Hepatic stellate cell (primary cell): Measurements from ENCODE around the gene TTN.
"Not testable (repeated sequence)": the region's sequence is repeated elsewhere in the genome, so short reads cannot be mapped to it uniquely, and the experiment has no call there.

Experiments
- DNase-seq: peaks from one replicate; pipeline ENCODE4 v3.0.0; 2011; ENCODE audit warnings: low spot score

TTN gene

DNA sequence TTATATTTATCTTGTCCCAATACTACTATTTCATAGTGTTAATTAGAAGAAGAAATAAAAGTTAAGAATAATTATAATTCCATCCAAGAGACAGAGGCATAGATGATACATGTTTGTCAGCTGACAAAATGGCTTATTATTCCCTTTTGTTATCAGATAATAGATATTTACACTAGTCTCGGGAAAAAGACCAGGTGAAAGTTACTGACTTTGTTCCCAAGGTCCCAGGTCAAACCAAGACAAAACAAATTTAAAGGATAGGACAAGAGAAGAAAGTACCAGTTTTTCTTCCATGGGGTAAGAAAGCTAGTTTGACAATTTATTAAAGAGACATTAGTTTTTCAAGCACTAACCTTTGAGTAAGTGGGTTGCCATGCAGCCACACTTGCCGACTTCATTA lies 73.2 kb downstream of the TTN start:
- no peak for DNase-seq

GRCh38 chr2:178732913-178733312 lies 74.3 kb downstream of the TTN start:
- no peak for DNase-seq

DNA sequence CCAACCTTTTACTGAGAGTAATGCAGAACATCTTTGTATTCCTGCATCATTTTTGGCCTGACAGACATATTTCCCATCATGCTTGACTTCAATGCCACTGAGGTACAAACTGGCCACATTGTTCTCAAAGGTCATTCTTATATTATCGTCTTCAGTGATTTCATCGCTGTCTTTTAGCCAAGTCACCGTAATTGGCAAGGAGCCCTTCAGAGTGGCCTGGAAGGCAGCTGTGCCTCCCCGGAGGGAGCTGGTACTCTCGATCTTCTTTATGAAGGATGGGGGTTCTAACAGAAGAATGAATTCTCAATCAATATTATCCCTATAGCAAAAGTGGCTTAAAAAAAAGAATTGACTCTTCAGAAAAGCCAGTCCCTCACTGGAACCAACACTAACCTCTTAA lies 75.9 kb downstream of the TTN start:
- no peak for DNase-seq

DNA sequence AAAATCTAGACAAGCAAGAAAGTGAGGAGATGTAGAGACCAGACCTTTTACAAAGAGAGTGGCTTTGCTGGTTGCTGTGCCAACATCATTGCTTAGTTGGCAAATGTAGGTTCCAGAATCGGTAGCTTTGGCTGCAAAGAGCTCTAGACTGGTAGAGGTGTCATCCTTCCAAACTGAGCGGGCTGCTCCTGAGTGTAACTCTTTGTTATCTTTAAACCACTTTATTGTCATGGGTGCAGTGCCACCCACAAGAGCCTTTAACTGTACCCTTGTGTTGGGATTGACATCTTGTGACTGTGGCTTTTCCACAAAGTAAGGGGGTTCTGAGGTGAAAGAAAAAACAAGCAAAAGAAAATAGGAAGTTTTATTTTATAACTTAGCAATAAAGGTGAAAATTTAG lies 77.2 kb downstream of the TTN start:
- DNase-seq, result no peak

DNA sequence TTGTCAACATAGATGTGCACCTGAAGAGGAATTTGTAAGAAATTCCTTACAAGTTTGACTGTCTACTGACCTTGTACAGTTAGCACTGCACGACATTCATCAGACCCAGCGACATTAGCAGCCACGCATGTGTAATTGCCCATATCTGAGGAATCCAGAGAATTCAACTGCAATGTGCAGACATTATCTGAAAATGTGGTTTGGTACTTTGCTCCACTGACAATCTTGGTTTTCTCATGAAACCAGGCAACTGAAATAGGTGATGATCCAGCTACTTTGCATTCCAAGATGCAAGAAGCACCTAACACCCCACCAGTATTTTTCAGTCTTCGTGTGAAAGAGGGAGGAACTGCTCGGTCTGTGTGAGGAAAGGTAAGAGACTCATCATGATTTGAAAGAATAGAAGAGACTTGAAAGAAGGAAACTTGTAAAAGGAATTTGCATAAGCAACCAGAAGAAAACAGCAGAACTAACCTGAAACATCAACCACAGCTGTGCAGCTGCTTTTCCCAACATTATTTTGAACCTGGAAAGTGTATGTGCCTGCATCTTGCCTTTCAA lies 83.4 kb downstream of the TTN start:
- DNase-seq, result no peak

GRCh38 chr2:178722296-178722695 lies 84.9 kb downstream of the TTN start:
- no peak for DNase-seq

DNA sequence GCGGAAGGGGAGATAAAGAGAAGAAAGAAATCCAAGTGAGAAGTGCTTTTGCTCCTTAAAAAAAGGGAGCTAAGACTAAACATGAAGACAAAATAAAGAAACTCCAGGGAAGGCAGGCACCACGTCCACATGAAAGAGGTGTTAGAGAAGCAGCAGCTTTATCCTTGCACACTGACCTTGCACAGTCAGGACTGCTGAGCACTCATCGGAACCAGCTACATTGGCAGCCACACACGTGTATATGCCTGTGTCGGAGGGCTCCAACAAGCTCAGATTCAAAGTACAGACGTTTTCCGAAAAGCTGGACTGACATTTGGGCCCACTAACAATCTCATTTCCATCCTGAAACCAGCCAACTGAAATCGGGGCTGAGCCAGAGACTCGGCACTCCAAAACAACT lies 88.2 kb downstream of the TTN start:
- no peak for DNase-seq

DNA sequence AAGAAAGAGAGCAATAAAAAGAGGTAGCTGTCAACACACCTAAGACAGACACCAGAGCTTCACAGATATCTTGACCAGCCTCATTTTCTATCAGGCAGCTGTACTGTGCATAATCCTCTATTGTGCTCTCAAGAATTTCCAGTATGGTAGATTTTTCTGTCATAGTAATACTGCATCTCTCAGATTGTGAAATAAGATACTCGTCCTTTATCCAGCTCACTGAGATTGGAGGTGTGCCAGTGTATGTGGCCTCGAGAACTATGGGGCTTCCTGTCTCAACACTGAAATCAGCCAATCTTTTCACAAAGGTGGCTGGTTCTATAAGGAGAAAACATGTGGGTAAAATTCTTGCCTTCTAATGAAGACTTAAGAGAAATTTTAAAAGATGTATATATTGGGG lies 88.9 kb downstream of the TTN start:
- DNase-seq, result no peak

- no peak for DNase-seq
Measured at GRCh38 chr2:178716394-178716793, 90.8 kb downstream of the TTN start.

DNA sequence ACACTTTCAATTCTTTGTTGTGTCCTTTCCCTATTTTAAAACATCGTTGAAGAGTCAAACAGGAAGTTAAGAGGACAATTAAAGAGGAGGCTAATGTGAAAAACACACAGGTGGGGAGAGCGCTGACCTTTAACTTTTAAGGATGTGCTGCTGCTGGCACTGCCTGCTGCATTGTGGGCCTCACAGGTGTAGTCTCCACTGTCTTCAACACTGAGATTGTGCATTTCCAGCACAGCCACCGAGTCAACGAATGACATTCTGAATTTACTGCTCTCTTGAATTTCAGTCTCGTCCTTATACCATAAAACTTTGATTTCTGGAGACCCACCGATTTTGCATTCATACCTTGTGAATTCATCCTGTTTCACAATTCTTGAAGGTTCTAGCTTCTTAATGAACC lies 91.9 kb downstream of the TTN start:
- DNase-seq, result no peak

- no peak for DNase-seq
Measured at GRCh38 chr2:178707476-178707875, 99.7 kb downstream of the TTN start.

DNA sequence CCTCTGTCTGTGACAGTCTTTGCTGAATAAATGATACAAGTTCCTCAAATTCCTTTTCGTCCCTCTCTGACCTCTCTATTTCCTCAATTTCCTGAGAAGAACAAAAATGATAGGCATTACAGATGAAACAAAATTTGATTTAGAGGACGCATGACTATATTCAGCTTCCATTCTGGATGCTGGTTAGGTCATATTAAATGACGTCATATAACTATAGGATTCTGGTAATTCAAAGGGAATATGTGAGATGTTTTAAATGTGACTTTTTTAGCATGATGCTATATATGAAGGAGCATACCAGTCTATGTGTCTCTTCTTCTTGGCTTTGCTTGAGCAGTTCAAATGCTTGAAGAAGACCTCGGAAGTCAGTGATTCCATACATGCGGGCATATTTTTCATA lies 102.3 kb downstream of the TTN start:
- DNase-seq, result no peak

DNA sequence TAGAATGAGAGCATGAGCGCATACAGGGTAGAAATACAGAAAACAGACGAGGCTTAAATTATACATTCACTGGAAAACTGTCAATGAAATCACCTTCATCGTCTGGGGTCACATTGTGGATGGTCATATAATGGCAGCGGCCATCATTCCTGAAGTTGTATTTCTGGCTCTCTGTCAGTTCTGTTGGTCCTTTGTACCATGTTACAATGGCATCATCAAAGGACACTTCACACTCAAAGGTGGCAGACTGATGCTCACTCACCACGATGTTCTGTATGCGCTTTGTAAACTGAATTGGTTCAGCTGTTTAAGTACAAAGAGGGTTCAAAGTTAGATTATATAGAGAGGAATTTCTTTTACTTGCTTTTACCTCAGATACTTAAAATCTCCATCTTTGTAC lies 104.9 kb downstream of the TTN start:
- no peak for DNase-seq

- DNase-seq, result peak; percentile 12
Measured at GRCh38 chr2:178700922-178701342, 106.3 kb downstream of the TTN start.

DNA sequence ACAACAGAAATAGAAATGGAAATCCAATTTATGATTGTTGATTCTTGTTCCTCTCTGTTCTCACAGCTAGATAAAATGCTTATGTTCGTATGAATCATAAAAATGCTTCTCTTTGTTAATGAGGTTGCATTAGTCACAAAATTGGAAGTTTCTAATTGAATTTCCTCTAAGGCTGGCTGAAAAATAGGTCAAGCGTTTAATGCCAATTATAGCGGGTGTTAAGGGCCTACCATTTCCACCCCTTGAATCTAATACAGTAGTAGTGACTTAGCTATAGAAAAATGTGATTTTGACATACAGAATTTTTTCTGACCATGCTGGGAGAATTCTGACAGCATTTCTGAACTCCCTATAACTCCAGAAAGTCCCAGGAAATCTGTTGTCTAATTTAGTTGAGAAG lies 107.1 kb downstream of the TTN start:
- DNase-seq, result no peak

DNA sequence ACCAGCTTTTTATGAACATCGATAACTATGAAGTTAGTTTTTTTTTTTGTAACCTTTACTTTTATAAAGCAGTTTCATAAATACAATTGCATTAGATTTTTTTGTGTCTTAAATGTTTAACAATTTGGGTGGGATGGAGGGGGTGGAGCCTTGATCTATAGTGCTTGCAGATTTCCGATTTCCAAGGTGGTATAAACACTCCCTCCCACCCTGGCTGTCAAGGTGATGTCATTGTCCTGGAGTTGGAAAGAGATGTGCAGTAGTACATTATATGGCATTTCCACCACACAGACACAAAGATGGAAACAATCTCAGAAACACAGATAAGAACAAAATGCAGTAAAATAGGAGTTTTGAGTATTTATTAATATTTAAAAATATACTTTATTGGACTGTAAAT lies 114.4 kb downstream of the TTN start:
- DNase-seq, result no peak

- DNase-seq, result no peak
Measured at GRCh38 chr2:178689808-178690207, 117.4 kb downstream of the TTN start.

GRCh38 chr2:178683877-178684276 lies 123.3 kb downstream of the TTN start:
- no peak for DNase-seq

DNA sequence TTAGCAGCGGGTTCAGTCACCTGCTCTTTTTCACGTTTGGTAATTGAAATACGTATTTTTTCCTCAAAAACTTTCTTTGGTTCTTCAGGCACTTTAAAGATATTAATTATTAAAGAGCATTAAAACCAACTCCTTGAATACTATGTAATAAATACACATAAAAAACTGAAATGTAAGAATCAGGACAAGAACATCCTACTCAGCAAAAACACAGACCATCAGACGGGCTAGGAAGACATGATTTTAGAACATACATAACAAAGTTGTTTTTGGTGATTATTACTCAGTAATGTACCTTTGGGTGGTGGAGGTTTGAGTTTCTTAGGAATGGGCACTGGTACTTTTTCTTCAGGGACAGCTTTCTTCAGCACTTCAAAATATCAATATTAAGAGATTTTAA lies 126.1 kb downstream of the TTN start:
- no peak for DNase-seq

DNA sequence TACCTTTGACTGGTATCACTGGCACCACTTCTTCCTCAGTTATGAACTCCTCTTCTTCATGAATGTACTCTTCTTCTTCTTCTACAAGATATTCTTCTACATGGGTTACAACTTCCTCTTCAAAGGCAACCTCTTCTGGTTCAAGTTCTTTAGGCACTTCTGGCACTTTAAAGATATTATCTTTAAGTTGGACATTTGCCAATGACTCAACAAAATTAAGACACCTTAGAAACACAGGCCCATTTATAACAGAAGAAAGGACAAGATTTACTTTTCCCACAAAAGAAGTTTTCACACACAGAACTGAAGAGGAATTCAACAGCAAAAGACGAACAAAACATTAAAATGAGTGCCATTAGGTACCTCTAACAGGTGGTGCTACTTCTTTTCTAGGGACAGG lies 127.3 kb downstream of the TTN start:
- DNase-seq, result no peak

- no peak for DNase-seq
Measured at GRCh38 chr2:178677599-178677998, 129.6 kb downstream of the TTN start.

GRCh38 chr2:178676046-178676445 lies 131.2 kb downstream of the TTN start:
- DNase-seq, result no peak

DNA sequence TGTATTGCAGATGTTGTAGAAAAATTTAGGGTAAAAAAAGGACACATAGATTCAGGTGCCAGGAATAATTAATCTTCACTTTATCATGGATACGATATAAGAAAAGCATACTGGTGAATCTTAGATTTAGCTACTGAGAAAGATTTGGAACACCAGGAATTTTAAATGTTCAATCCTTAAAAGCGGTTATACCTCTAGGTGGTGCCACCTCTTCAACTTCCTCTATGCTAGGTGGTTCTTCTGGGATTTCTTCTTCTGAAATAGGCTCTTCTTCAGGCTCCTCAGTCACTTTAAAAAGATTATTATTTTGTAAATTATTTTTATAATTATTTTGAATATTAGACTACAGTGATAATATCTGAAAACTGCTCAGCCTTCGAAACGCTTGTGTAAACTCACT lies 133.1 kb downstream of the TTN start:
- no peak for DNase-seq

GRCh38 chr2:178666458-178666857 lies 140.8 kb downstream of the TTN start:
- no peak for DNase-seq

DNA sequence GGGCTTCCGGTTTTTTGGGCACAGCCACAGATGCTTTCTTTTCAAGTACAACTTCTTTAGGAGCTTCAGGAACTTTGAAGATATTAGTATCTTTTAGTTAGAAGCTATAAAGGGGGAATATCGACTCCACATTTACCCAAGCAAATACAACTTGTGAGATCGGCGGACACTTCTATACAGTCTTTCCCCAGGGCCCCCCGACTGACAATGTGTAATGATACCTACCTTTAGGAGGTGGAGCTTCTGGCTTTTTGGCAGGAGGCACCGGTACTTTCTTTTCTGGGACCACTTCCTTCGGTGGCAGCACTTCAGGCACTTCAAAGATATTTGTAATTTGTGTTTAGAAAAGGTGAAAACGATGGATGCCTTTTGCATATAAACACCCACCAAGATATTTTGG lies 148.7 kb downstream of the TTN start:
- not testable (repeated sequence) for DNase-seq
